HG03060 (cell line): Measurements from ENCODE around the gene PCDH9.
"Not testable (repeated sequence)": the region's sequence is repeated elsewhere in the genome, so short reads cannot be mapped to it uniquely, and the experiment has no call there.

Source experiments
- ATAC-seq: cut with Tn5 transposase; IDR thresholded peaks from one replicate; pipeline ENCODE4 v1.9.1; 2021; ENCODE audit warnings: low read depth, moderate number of reproducible peaks; ENCODE audit not compliant: unreplicated experiment

Gene PCDH9

GRCh38 chr13:66341635-66342377 is 888.3 kb downstream of the PCDH9 start:
- no peak for ATAC-seq

GRCh38 chr13:66339214-66339613 is 890.9 kb downstream of the PCDH9 start:
- ATAC-seq, result no peak

GRCh38 chr13:66338542-66338941 is 891.6 kb downstream of the PCDH9 start:
- no peak for ATAC-seq

DNA sequence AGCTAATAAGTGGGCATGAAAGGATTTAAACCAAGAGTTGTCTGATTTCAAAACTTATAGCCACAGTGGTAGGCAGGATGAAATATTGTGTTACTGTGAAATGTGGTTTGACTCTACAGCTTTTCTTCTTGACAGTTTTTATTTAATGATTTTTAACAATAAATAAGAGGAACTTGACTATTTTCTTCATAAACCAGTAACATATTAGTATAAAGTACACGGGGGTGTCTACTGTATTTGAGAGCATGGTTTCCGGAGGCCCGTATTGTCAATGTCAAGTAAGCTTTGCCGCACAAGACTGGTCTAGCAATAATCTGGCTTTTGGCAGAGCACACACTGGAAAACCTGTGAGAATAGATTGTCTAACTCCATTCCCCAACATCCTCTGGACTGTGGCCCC is 894.5 kb downstream of the PCDH9 start:
- no peak for ATAC-seq

DNA sequence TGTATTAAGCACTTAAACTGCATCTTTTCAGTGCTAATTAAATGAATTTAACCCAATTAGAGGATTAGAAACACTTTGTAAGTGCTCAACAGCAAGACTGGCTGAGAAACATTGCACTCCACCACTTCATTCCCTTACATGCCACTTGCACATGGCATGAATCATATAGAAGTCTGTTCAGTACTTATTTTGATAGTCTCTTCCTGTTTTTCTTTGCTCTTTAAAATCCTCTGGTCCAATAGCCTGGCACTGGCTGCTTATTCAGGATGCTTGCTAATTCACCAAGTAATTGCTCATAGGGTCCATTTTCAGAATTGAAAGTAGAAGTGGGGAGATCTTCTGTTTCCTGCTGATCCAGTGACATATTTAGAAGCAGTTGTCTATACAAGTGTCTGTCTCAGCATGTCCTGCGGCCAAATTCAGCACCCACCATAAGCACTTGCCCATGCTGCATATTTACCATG is 900.1 kb downstream of the PCDH9 start:
- ATAC-seq, result no peak

- ATAC-seq, result no peak
Measured at GRCh38 chr13:66328476-66328875, 901.7 kb downstream of the PCDH9 start.

GRCh38 chr13:66323745-66324347 is 906.3 kb downstream of the PCDH9 start:
- ATAC-seq, result no peak

- no peak for ATAC-seq
Measured at GRCh38 chr13:66322936-66323335, 907.2 kb downstream of the PCDH9 start.

DNA sequence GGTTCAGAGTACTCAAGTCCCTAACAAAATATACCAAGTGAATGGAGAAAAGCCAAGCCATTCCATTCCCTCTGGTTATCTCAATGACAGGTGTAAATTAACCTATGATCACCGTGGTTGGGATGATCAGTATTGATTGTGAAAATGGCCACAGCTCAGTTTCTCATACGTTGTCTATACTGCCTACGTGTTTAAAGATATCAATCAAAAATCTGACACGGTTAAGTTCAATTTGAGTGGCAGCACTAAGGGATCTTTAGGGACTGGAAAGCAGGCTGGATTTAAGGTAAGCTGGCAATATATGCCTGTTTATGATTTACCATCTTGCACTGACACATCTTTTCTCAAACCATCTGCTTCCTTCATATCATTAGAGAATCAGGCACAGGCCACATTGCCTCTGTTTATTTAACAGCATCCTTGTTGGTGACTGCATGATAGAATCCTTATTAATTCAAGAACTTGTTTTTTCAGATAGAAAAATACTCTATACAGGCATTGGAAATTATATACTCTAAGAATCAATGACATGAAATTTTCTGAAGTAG is 907.9 kb downstream of the PCDH9 start:
- ATAC-seq, result no peak

DNA sequence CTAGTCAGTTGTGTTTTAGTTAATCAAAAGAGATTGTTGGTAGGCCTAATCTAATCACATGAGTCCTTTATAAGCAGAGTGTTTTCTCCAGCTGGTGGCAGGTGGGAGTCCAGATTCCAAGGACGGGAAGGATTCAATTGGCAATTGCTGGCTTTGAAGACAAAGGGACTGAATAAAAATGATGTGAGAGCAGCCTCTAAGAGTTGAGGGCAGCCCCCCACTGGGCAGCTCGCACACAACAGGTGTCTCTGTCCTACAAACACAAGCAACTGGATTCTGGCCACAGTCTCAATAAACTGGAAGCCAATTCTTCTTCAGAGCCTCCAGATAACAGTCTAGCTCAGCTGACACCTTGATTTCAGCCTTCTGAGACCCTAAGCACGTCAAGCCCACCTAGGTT is 915.2 kb downstream of the PCDH9 start:
- ATAC-seq, result no peak

- ATAC-seq, result no peak
Measured at GRCh38 chr13:66313413-66313812, 916.7 kb downstream of the PCDH9 start.

- ATAC-seq, result no peak
Measured at GRCh38 chr13:66312312-66313087, 917.6 kb downstream of the PCDH9 start.

DNA sequence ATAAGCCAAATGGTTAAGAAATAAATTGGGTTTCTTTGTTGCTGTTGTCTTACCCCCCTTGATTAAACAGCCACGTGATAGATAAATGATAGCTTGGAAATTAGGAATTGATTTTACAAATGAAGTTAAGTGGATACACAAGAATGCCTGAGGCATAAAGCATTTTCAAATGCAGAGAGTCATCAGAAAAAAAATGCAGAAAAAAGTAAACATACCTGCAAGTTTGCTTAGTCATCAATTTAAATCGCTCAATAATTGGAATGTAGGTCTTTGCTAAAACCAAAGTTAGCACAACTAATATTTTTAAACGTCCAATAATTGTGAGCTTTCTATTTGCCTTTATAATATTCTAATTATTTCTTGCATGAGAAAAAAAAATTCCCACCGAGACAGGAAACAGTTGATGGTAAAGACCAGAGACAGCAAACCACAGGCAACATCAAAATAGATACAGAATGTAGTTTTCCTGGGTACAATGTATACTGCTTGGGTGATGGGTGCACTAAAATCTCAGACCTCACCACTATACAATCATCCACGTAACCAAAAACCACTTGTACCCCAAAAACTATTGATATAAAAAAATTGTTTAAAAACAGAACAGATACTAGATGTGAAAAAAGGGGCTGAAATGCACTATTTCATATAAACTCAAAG is 924.0 kb downstream of the PCDH9 start:
- no peak for ATAC-seq

GRCh38 chr13:66301482-66301881 is 928.7 kb downstream of the PCDH9 start:
- no peak for ATAC-seq

DNA sequence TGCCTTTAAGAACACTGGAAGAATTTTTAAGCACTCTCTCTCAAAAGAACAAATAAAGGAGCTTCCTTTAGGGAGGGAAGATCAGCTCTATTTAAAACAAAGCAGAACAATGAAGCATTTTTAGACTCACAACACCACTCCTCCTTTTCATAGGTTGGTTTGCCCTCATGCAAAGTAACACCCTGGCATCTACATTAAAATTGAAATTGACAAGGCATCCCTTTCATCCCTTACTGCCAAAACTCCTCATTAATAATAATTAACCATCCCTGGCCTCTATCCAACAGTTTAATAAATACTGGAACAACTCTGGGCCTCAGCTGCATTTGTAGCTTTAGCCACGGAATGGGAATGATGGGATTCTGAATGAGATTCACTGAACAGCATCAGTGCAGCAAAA is 929.1 kb downstream of the PCDH9 start:
- ATAC-seq, result no peak

GRCh38 chr13:66296875-66297274 is 933.3 kb downstream of the PCDH9 start:
- no peak for ATAC-seq

DNA sequence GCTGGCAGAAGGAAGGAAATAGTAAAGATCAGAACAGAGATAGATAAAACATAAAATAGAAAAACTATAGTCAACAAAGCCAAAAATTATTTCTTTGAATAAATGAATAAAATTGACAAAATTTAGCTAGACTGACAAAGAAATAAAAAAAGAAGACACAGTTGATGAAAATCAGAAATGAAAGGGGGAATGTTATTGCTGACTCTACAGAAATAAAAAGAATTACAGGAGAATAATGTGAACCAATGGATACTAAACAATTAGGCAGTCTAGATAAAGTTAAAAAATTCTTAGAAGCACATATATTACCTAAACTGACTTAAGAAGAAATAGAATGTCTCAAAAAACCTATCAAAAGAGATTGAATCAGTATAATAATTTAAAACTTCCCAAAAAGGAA is 933.8 kb downstream of the PCDH9 start:
- no peak for ATAC-seq

DNA sequence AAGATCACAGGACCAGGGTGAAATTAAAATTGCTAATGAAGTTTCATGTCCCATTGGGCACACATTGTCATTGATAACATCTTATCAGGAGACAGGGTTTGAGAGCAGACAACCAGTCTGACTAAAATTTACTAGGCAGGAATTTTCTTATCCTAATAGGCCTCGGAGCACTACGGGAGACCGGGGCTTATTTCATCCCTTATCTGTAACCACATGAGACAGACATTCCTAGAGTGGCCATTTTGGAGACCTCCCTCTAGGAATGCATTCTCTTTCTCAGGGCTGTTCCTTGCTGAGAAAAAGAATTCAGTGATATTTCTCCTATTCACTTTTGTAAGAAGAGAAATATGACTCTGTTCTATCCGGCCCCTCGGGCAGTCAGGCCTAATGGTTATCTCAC is 943.3 kb downstream of the PCDH9 start:
- ATAC-seq, result not testable (repeated sequence)

DNA sequence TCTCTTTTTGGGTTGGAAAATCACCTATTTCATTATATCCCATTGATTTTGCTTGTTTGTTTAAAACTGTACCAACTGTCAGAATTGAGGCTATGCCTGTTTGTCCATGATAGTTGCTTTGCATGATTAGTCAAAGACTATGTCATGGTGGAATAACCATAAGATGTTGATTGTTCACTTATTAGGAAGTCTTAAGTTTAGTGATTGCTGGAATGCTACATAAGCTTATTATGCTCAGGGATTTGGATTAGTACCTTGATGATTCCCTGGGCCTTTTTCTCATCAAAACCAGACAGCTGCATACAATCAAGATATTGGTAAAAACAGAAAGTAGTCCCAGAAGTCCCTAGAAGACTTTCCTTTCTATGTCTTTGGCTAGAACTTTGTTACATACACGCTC is 954.7 kb downstream of the PCDH9 start:
- ATAC-seq, result no peak

GRCh38 chr13:66273011-66273410 is 957.1 kb downstream of the PCDH9 start:
- no peak for ATAC-seq

DNA sequence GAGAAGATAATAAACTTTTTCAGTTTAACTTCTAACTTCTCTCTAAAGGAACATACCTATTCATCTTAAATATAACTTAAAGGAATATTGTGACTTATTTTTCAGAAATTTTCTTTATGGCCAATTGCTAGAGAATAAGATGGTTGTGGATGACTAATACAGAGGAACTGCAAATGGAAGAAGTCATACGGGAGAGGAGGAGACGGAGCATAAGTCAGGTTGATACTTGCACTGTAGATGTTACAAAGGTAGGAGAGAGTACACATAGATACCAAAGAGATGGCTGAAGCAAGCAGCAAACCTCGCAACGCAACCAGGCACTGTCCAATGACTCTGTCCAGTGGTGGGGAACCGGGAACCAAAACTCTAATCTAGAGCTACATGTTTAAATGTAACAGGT is 963.4 kb downstream of the PCDH9 start:
- ATAC-seq, result no peak
